Measurements from ENCODE around the gene RANGAP1.

The RANGAP1 gene

GRCh38 chr22:41256254-41257253 is 29.4 kb downstream of the RANGAP1 start:
- Mint-ChIP-seq H3K4me1 (no peaks in the 10 kb centered on the region), H3K36me3 (ENCODE audit: low read depth) (peaks cover 46% of the 10 kb centered on the region), H3K27me3 (no peaks in the 10 kb centered on the region), H3K4me3 (no peak overlapping the region), H3K27ac (peak overlapping the region; percentile 50), H3K9me3 (no peaks in the 10 kb centered on the region)
- ATAC-seq = no peak
- no peak for DNase-seq

DNA sequence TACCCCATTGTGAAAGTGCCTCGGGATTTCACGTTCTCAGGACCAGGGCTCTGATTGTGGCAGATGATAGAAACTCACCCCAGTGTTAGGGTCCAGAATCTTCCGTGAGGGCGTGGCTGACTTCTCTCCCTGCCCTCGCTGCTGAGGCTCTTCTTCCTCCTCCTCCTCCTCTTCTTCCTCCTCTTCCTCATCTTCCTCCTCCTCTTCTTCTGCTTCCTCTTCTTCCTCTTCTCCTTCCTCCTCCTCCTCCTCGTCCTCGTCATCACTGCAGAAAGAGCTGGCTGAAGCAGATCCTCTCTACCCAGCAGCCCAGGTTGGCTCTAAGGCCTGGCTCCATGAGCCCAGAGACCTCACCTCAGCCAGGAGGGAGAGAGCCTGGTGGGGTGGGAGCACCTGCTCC is 31.8 kb downstream of the RANGAP1 start:
- no peaks in the 10 kb centered on the region for H3K4me1 Mint-ChIP-seq
- no peak overlapping the region for H3K4me3 Mint-ChIP-seq
- no peaks in the 10 kb centered on the region for H3K9me3 Mint-ChIP-seq
- H3K27me3 Mint-ChIP-seq = no peaks in the 10 kb centered on the region
- no peak overlapping the region for H3K27ac Mint-ChIP-seq
- ATAC-seq = no peak
- DNase-seq = no peak
- peaks cover 57% of the 10 kb centered on the region for H3K36me3 Mint-ChIP-seq (ENCODE audit: low read depth)

- Mint-ChIP-seq H3K27me3 (no peaks in the 10 kb centered on the region), H3K27ac (no peak overlapping the region), H3K36me3 (ENCODE audit: low read depth) (peaks cover 53% of the 10 kb centered on the region), H3K4me3 (no peak overlapping the region), H3K4me1 (no peaks in the 10 kb centered on the region), H3K9me3 (no peaks in the 10 kb centered on the region)
- DNase-seq (no peak), ATAC-seq (no peak)
These were observed 33.6 kb downstream of the RANGAP1 start for GRCh38 chr22:41252365-41252764.

DNA sequence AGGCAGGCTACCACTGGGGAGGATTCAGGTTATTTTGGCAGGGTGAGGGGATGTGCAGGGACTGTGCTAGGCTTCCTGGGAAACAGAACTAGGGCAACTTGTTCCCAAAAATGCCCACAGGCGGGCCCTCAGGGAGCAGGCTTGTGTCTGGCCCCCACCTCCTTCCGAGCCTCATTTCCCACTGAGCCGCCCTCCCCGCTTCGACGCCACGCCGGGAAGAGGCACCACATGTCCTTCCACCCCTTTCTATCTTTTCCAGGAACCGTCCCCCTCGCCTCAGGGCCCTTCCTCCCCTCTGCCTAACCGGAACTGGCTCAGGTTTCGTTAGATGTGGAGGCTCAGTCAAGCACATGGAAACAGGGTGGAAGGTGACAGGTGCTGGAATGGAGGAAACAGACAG is 35.9 kb downstream of the RANGAP1 start:
- no peaks in the 10 kb centered on the region for H3K9me3 Mint-ChIP-seq
- H3K27ac Mint-ChIP-seq = no peak overlapping the region
- no peaks in the 10 kb centered on the region for H3K4me1 Mint-ChIP-seq
- no peaks in the 10 kb centered on the region for H3K27me3 Mint-ChIP-seq
- no peak for ATAC-seq
- DNase-seq = no peak
- H3K4me3 Mint-ChIP-seq = no peak overlapping the region
- H3K36me3 Mint-ChIP-seq (ENCODE audit: low read depth) = peaks cover 37% of the 10 kb centered on the region

DNA sequence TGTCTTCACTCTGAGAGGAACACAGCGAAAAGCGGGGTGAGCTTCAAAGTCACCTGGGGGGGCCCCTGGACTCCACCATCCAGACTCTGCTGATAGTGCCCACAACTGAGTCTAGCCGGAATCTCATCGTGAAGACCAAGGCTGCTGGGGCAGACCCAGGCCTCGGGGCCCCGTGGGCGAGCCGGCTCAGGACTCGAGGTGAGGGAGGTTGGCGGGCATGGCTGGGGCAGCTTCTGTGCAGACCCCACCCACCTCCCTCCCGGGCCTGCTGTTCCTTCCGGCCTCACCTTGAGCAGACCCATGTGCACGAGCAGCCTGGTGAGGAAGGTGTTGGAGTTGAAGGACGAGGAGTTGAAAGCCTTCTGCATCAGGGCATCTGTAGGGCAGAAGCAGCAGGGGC is 36.5 kb downstream of the RANGAP1 start:
- no peak overlapping the region for H3K4me3 Mint-ChIP-seq
- H3K36me3 Mint-ChIP-seq (ENCODE audit: low read depth) = peaks cover 37% of the 10 kb centered on the region
- DNase-seq = no peak
- no peak for ATAC-seq
- H3K27me3 Mint-ChIP-seq = no peaks in the 10 kb centered on the region
- no peaks in the 10 kb centered on the region for H3K9me3 Mint-ChIP-seq
- H3K4me1 Mint-ChIP-seq = no peaks in the 10 kb centered on the region
- no peak overlapping the region for H3K27ac Mint-ChIP-seq

DNA sequence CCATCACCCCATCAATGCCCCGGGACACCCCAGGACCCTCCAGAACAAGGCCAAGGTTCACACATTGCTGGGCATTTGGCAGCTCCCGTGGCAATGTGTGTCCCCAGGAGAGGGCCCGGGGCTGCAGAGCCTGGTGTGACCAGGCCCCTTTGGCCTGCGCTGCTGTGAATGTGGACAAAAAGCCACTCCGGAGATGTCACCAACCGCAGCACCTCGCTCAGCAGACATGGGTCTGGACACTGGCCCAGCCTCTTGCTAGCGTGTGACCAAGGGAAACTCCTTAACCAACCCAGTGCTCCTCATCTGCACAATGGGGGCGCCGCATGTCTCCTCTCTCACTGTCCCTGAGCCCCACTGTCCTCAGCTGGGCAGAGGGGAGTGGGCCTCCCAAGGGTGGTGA is 37.2 kb downstream of the RANGAP1 start:
- no peak overlapping the region for H3K27ac Mint-ChIP-seq

GRCh38 chr22:41248314-41248713 is 37.7 kb downstream of the RANGAP1 start:
- Mint-ChIP-seq H3K27ac (no peak overlapping the region), H3K4me1 (no peaks in the 10 kb centered on the region), H3K27me3 (no peaks in the 10 kb centered on the region), H3K4me3 (no peak overlapping the region), H3K36me3 (ENCODE audit: low read depth) (peaks cover 32% of the 10 kb centered on the region), H3K9me3 (no peaks in the 10 kb centered on the region)
- DNase-seq = no peak
- ATAC-seq = no peak

More for the DNA sequence above, 37.2 kb downstream of the RANGAP1 start:
- Mint-ChIP-seq H3K4me1 (no peaks in the 10 kb centered on the region), H3K27me3 (no peaks in the 10 kb centered on the region), H3K4me3 (no peak overlapping the region), H3K36me3 (ENCODE audit: low read depth) (peaks cover 34% of the 10 kb centered on the region), H3K9me3 (no peaks in the 10 kb centered on the region)
- no peak for ATAC-seq
- no peak for DNase-seq

DNA sequence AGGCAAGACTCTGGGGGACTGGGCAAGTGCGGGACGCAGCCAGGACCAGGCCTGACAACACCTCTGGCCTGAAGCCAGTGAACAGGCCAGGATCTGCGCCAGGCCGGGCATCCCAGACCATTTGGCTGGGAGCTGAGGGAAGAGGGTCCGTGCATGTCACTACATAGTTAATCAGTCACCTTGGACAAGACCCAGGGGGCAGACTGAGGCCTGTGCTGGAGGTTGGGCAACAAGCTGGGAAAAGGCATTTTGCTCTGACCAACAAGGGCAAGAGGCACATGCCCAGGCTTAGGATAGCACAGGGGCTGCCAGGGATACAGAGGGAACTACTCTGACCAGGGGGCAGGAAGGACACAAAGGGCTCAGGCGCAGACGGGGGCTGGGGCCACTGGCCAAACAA is 38.3 kb downstream of the RANGAP1 start:
- peaks cover 28% of the 10 kb centered on the region for H3K36me3 Mint-ChIP-seq (ENCODE audit: low read depth)
- H3K4me1 Mint-ChIP-seq = no peaks in the 10 kb centered on the region
- no peak overlapping the region for H3K27ac Mint-ChIP-seq
- ATAC-seq (no peak), DNase-seq (no peak)
- H3K9me3 Mint-ChIP-seq = no peaks in the 10 kb centered on the region
- H3K27me3 Mint-ChIP-seq = no peaks in the 10 kb centered on the region
- no peak overlapping the region for H3K4me3 Mint-ChIP-seq

DNA sequence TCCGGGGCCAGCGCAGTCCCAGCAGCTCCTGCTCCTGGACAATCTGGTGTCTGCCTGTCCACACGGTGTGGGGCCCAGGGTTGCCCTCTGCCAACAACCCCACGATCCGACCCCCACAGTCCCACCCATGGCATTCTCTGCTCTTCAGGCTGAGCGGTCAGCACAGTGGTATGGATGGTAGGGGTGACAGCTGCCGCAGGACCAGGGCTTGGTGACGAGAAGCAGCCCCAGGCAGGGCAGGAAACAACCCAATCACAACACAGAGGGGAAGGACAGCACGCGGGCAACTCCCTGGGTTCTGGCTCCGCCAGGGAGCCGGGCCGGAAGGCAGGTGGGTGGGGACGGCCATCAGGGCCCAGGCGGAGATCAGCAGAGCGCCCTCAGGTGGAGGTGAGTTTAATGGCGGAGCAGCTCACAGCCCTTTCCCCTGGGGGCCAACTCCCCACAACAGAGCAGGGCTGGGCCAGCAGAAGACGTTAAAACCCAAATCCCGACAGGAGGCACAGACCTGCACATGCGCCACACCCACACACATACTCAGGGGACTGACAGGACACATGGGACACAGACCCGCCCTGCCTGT is 40.0 kb downstream of the RANGAP1 start:
- H3K4me3 Mint-ChIP-seq = no peak overlapping the region
- ATAC-seq (no peak), DNase-seq (no peak)
- no peaks in the 10 kb centered on the region for H3K4me1 Mint-ChIP-seq
- peaks cover 17% of the 10 kb centered on the region for H3K36me3 Mint-ChIP-seq (ENCODE audit: low read depth)
- no peaks in the 10 kb centered on the region for H3K27me3 Mint-ChIP-seq
- H3K9me3 Mint-ChIP-seq = no peaks in the 10 kb centered on the region
- H3K27ac Mint-ChIP-seq = no peak overlapping the region

DNA sequence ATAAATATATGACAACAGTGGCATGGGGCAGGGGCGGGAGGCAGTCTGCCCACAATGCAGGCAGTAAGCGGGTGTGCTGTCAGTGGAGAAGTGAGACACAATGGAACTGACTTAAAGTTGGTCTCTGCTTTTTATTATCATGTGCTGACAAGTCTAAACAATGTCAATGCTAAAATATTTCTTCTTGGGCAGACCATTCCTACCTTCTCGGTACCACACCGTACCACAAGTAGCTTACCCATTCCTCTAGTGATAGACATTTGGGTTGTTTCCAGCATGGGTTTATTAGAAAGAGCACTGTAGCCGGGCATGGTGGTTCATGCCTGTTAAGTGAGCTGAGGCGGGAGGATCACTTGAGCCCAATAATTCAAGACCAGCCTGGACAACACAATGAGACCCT is 42.6 kb downstream of the RANGAP1 start:
- H3K27me3 Mint-ChIP-seq = no peaks in the 10 kb centered on the region
- no peak overlapping the region for H3K27ac Mint-ChIP-seq
- no peaks in the 10 kb centered on the region for H3K9me3 Mint-ChIP-seq
- H3K4me3 Mint-ChIP-seq = no peak overlapping the region
- ATAC-seq = no peak
- H3K4me1 Mint-ChIP-seq = peaks cover 4% of the 10 kb centered on the region
- DNase-seq = no peak
- H3K36me3 Mint-ChIP-seq (ENCODE audit: low read depth) = peaks cover 6% of the 10 kb centered on the region

DNA sequence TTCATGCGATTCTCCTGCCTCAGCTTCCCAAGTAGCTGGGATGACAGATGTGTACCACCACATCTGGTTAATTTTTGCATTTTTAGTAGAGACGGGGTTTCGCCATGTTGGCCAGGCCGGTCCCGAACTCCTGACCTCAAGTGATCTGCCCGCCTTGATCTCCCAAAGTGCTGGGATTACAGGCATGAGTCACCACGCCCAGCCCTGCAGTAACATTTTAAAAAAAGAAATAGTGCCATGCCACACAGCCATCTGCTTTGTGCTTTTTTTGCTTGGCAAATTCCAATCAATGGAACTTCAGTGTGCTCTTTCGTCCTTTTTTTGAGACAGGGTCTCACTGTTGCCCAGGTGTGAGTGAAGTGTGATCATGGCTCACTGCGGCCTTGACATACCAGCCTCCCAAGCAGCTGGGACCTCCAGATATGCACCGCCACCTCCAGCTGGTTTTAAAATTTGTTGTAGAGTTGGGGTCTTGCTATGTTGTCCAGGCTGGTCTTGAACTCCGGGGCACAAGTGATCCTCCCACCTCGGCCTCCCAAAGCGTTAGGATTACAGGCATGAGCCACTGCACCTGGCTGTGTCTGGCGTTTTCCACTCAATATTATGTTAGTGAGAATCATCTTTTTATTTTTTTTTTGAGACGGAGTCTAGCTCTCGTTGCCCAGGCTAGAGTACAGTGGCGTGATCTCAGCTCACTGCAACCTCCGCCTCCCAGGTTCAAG is 43.4 kb downstream of the RANGAP1 start:
- no peak overlapping the region for H3K27ac Mint-ChIP-seq
- DNase-seq (no peak), ATAC-seq (no peak)
- H3K4me1 Mint-ChIP-seq = peaks cover 4% of the 10 kb centered on the region
- H3K4me3 Mint-ChIP-seq = no peak overlapping the region
- H3K36me3 Mint-ChIP-seq (ENCODE audit: low read depth) = peaks cover 2% of the 10 kb centered on the region
- H3K27me3 Mint-ChIP-seq = no peaks in the 10 kb centered on the region
- no peaks in the 10 kb centered on the region for H3K9me3 Mint-ChIP-seq

GRCh38 chr22:41241133-41241676 is 44.8 kb downstream of the RANGAP1 start:
- no peaks in the 10 kb centered on the region for H3K36me3 Mint-ChIP-seq (ENCODE audit: low read depth)
- H3K27ac Mint-ChIP-seq = no peak overlapping the region
- H3K27me3 Mint-ChIP-seq = peaks cover 3% of the 10 kb centered on the region
- DNase-seq (no peak), ATAC-seq (no peak)
- no peak overlapping the region for H3K4me3 Mint-ChIP-seq
- no peaks in the 10 kb centered on the region for H3K9me3 Mint-ChIP-seq
- peaks cover 7% of the 10 kb centered on the region for H3K4me1 Mint-ChIP-seq

GRCh38 chr22:41240377-41241132 is 45.4 kb downstream of the RANGAP1 start, which contains the start of gene CHADL:
Gene CHADL (minus strand): TSS chr22:41240931. CDS start chr22:41240881, 50 bp downstream.
- H3K4me1 Mint-ChIP-seq = peaks cover 7% of the 10 kb centered on the region
- no peaks in the 10 kb centered on the region for H3K9me3 Mint-ChIP-seq
- no peaks in the 10 kb centered on the region for H3K36me3 Mint-ChIP-seq (ENCODE audit: low read depth)
- DNase-seq (no peak), ATAC-seq (no peak)
- peaks cover 3% of the 10 kb centered on the region for H3K27me3 Mint-ChIP-seq
- H3K4me3 Mint-ChIP-seq = no peak within 1 kb of the TSS
- no peak within 1 kb of the TSS for H3K27ac Mint-ChIP-seq

Measured in activated naive CD8-positive, alpha-beta T cell treated with anti-CD3 and anti-CD28 coated beads, Interleukin-2, amount 50 U/mL, for 24 hours (primary cell).